ENCODE measurements around the gene GPR15LG.

GPR15LG gene

DNA sequence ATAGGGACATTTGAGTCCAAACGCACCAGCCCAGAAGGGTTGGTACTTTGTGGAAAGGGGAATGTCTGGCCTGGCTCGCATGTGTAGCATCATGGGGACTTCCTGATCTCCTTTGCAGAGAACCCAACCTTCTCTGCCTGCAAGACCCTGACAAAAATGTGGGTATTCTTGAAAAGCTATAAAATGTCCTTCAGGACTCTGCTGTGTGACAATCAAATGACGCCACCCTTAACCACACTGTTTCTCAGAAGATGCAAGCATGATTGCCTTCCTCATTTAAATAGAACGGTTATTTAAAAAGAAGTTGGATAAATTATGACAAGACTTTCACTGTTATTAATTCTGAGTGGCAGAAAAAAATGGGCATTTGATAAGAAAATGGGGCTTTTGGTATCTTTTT, 15.1 kb upstream of the GPR15LG start (continued):
- TF ChIP-seq, protein P1, sequence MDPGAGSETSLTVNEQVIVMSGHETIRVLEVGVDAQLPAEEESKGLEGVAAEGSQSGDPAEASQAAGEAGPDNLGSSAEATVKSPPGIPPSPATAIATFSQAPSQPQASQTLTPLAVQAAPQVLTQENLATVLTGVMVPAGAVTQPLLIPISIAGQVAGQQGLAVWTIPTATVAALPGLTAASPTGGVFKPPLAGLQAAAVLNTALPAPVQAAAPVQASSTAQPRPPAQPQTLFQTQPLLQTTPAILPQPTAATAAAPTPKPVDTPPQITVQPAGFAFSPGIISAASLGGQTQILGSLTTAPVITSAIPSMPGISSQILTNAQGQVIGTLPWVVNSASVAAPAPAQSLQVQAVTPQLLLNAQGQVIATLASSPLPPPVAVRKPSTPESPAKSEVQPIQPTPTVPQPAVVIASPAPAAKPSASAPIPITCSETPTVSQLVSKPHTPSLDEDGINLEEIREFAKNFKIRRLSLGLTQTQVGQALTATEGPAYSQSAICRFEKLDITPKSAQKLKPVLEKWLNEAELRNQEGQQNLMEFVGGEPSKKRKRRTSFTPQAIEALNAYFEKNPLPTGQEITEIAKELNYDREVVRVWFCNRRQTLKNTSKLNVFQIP (CRISPR knock-in tag; IDR thresholded peaks at IDR 0.05; ENCODE audit: borderline replicate concordance, low read depth): no peak
- TF ChIP-seq OSR1 (CRISPR knock-in tag; IDR thresholded peaks at IDR 0.05) (no peak), PPARA (CRISPR knock-in tag; IDR thresholded peaks at IDR 0.05; ENCODE audit: borderline replicate concordance) (no peak), ESRRG (CRISPR knock-in tag; IDR thresholded peaks at IDR 0.05) (no peak), ZNF565 (CRISPR knock-in tag; conservative IDR thresholded peaks at IDR 0.05; ENCODE audit: low read depth) (no peak), ARNTL (CRISPR knock-in tag; IDR thresholded peaks at IDR 0.05; ENCODE audit: borderline replicate concordance, low read depth) (no peak), ZFP30 (CRISPR knock-in tag; IDR thresholded peaks at IDR 0.05) (no peak), RARB (CRISPR knock-in tag; IDR thresholded peaks at IDR 0.05) (no peak), ZNF8 (CRISPR knock-in tag; IDR thresholded peaks at IDR 0.05) (no peak), CSDC2 (CRISPR knock-in tag; IDR thresholded peaks at IDR 0.05) (no peak), ZC3H10 (CRISPR knock-in tag; IDR thresholded peaks at IDR 0.05) (no peak)
- TF ChIP-seq, protein P2, sequence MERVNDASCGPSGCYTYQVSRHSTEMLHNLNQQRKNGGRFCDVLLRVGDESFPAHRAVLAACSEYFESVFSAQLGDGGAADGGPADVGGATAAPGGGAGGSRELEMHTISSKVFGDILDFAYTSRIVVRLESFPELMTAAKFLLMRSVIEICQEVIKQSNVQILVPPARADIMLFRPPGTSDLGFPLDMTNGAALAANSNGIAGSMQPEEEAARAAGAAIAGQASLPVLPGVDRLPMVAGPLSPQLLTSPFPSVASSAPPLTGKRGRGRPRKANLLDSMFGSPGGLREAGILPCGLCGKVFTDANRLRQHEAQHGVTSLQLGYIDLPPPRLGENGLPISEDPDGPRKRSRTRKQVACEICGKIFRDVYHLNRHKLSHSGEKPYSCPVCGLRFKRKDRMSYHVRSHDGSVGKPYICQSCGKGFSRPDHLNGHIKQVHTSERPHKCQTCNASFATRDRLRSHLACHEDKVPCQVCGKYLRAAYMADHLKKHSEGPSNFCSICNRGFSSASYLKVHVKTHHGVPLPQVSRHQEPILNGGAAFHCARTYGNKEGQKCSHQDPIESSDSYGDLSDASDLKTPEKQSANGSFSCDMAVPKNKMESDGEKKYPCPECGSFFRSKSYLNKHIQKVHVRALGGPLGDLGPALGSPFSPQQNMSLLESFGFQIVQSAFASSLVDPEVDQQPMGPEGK (CRISPR knock-in tag; IDR thresholded peaks at IDR 0.05; ENCODE audit: borderline replicate concordance): no peak

DNA sequence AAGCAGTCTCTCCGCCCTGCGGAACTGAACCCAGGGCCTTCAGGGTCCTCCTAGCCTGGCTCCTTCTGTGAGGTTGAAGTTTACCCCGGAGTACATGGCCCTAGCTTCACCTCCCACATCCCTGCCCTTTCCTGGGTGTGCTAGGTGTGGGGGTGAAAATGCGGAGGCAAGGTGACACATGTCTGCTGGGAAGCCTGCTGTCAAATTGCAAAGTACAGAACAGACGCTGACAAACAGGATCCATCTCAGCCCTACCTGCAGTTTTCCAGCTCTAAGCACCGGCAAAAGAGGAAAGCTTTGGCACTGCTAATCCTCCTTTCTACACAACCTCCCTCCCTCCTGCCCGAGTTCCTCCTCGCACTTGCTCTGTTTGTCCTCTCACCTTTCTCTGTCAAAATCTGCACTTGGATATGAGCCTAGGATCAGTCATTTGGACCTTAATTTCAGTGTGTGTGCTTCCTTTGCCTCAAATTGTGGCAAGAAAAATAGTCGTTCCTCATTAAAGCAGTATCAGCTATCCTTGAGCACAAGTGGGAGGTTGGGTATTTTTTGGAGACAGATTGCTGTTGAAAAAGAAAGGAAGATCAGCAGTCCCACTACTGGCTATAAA, 14.4 kb upstream of the GPR15LG start:
- no peak; the same call in 2 of the 3 replicates for ATAC-seq
- TF ChIP-seq ZNF8 (CRISPR knock-in tag; IDR thresholded peaks at IDR 0.05) (no peak), TOX (CRISPR knock-in tag; IDR thresholded peaks at IDR 0.05; ENCODE audit: borderline replicate concordance) (no peak), PPARA (CRISPR knock-in tag; IDR thresholded peaks at IDR 0.05; ENCODE audit: borderline replicate concordance) (no peak), OSR1 (CRISPR knock-in tag; IDR thresholded peaks at IDR 0.05) (no peak), ZNF70 (CRISPR knock-in tag; IDR thresholded peaks at IDR 0.05) (no peak), SNAI2 (CRISPR knock-in tag; IDR thresholded peaks at IDR 0.05) (no peak), RARB (CRISPR knock-in tag; IDR thresholded peaks at IDR 0.05) (no peak)
- TF ChIP-seq, protein P3, sequence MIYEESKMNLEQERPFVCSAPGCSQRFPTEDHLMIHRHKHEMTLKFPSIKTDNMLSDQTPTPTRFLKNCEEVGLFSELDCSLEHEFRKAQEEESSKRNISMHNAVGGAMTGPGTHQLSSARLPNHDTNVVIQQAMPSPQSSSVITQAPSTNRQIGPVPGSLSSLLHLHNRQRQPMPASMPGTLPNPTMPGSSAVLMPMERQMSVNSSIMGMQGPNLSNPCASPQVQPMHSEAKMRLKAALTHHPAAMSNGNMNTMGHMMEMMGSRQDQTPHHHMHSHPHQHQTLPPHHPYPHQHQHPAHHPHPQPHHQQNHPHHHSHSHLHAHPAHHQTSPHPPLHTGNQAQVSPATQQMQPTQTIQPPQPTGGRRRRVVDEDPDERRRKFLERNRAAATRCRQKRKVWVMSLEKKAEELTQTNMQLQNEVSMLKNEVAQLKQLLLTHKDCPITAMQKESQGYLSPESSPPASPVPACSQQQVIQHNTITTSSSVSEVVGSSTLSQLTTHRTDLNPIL (CRISPR knock-in tag; IDR thresholded peaks at IDR 0.05; ENCODE audit: low read depth): no peak
- TF ChIP-seq, protein P2 (CRISPR knock-in tag; IDR thresholded peaks at IDR 0.05; ENCODE audit: borderline replicate concordance): no peak

DNA sequence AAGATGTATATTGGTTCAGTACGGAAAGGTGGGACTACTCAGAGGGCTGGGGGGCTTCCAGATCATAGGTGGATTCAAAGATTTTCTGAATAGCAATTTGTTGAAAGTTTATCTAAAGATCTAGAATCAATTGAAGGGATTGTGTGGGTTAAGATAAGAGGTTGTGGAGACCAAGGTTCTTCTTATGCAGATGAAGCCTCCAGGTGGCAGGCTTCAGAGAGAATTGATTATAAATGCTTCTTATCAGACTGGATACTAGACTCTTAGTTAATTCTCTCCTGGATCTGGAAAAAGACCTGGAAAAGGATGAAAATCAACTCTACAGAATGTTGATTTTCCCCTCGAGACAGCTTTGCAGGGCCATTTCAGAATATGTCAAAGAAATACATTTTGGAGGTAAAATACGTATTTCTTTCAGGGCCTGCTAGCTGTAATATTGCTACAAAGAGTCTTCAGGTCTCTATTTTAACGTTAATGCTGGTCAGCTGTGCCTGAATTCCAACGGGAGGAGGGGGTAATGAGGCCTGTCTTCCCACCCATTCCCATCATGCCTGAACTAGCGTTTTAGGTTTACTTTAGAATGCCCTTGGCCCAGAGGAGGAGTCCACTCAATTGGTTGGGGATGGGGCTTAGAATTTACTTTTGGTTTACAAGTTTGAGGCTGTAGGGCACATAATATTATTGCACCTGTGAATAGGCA, 12.8 kb upstream of the GPR15LG start:
- TF ChIP-seq, protein P1 (CRISPR knock-in tag; IDR thresholded peaks at IDR 0.05; ENCODE audit: borderline replicate concordance, low read depth): no peak
- no peak for ATAC-seq

DNA sequence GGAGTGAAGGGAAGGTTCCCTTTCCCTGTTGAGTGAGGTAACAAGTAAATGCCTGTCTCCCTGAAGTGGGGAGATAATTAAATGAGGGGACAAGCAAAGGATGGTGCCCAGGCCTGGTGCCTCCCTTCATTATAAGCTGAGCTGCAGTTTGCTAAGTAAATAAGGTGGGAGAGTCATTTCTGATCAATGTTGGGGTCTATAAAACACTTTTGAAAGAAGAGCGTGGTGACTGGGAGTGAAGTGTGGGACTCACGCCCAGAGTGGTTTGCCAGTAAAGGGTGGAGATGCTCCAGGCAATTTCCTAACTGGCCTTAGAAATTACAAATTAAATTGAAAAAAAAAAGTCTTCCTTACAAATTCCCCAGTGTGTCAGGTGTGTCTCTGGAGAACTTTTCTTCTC, 9.6 kb upstream of the GPR15LG start:
- ATAC-seq: no peak
- TF ChIP-seq, protein P2 (CRISPR knock-in tag; IDR thresholded peaks at IDR 0.05; ENCODE audit: borderline replicate concordance): no peak
- no peak for TF ChIP-seq TCF4 (CRISPR knock-in tag; IDR thresholded peaks at IDR 0.05; ENCODE audit: borderline replicate concordance)
- TF ChIP-seq SNAI2 (CRISPR knock-in tag; IDR thresholded peaks at IDR 0.05): no peak
- TF ChIP-seq, protein P4, sequence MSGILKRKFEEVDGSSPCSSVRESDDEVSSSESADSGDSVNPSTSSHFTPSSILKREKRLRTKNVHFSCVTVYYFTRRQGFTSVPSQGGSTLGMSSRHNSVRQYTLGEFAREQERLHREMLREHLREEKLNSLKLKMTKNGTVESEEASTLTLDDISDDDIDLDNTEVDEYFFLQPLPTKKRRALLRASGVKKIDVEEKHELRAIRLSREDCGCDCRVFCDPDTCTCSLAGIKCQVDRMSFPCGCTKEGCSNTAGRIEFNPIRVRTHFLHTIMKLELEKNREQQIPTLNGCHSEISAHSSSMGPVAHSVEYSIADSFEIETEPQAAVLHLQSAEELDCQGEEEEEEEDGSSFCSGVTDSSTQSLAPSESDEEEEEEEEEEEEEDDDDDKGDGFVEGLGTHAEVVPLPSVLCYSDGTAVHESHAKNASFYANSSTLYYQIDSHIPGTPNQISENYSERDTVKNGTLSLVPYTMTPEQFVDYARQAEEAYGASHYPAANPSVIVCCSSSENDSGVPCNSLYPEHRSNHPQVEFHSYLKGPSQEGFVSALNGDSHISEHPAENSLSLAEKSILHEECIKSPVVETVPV (CRISPR knock-in tag; IDR thresholded peaks at IDR 0.05): no peak
- no peak for TF ChIP-seq ESRRG (CRISPR knock-in tag; IDR thresholded peaks at IDR 0.05)
- no peak for TF ChIP-seq OSR1 (CRISPR knock-in tag; IDR thresholded peaks at IDR 0.05)
- no peak for TF ChIP-seq ZFP30 (CRISPR knock-in tag; IDR thresholded peaks at IDR 0.05)
- TF ChIP-seq, protein P3 (CRISPR knock-in tag; IDR thresholded peaks at IDR 0.05; ENCODE audit: low read depth): no peak
- TF ChIP-seq ZNF8 (CRISPR knock-in tag; IDR thresholded peaks at IDR 0.05): no peak
- TF ChIP-seq BACH2 (CRISPR knock-in tag; IDR thresholded peaks at IDR 0.05; ENCODE audit: borderline replicate concordance): no peak
- TF ChIP-seq PPARA (CRISPR knock-in tag; IDR thresholded peaks at IDR 0.05; ENCODE audit: borderline replicate concordance): no peak
- TF ChIP-seq RARB (CRISPR knock-in tag; IDR thresholded peaks at IDR 0.05): no peak
- TF ChIP-seq ZFP3 (CRISPR knock-in tag; IDR thresholded peaks at IDR 0.05): no peak

All from SK-N-SH treated with all-trans-retinoic acid at 6 μM for 48 hours (cell line).